ENCODE results near the gene RRAGD.

DNA sequence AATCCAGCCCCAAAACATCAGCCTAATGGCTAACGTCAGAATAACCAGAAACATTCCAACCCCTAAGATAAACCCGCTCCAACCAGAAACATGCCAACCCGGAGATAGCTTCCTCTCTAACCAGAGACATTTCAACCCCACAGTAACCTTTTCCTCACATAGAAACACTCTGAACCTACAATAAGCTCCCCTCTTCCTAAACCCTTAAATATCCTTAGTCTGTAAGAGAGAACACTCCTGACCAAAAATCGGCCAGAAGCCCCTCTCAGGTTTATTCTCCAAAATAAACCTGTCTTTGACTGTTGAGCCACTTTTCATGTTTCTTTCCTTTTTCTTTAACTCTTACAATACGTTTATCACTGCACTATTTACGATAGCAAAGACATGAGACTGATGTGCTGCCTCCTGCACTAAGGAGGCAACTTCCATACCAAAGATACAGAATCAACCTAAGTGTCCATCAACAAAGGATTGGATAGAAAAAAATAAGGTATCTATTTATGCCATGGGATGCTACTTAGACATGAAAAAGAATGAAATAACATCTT, 92.0 kb downstream of the RRAGD start:
- TF ChIP-seq BHLHE40 (IDR thresholded peaks at IDR 0.05; ENCODE audit: borderline replicate concordance) (no peak), SUZ12 (IDR thresholded peaks at IDR 0.05) (no peak), FOXA1 (IDR thresholded peaks at IDR 0.05) (no peak)
